Progenitor cell of endocrine pancreas (in vitro differentiated cells): Measurements from ENCODE around the gene ACOX2. TPM values are rescaled to one million over a fixed set of nuclear protein-coding genes. Genes with fewer than 3 reads are reported as not detected.
A peak's percentile ranks its signal among the peaks of the same experiment; 100 is the strongest.

Source experiments
- DNase-seq: peaks from one replicate; pipeline ENCODE4 v3.0.0; 2021; ENCODE audit warnings: low spot score; ENCODE audit not compliant: unreplicated experiment
- H3K27ac Mint-ChIP-seq: 2 replicates; pipeline ENCODE4 v1.8.0; 2021; ENCODE audit warnings: mild to moderate bottlenecking, moderate library complexity, mixed read lengths
- H3K27me3 Mint-ChIP-seq: 2 replicates; pipeline ENCODE4 v1.8.0; 2021; ENCODE audit warnings: mixed read lengths
- H3K36me3 Mint-ChIP-seq: 2 replicates; pipeline ENCODE4 v1.8.0; 2022; ENCODE audit warnings: mixed read lengths; ENCODE audit not compliant: insufficient read depth
- H3K4me1 Mint-ChIP-seq: 2 replicates; pipeline ENCODE4 v1.8.0; 2021; ENCODE audit warnings: low read depth, mixed read lengths
- H3K4me3 Mint-ChIP-seq: 2 replicates; pipeline ENCODE4 v1.8.0; 2021; ENCODE audit warnings: low read depth, mild to moderate bottlenecking, moderate library complexity, mixed read lengths
- H3K9me3 Mint-ChIP-seq: 2 replicates; pipeline ENCODE4 v1.8.0; 2021; ENCODE audit warnings: low read depth, mixed read lengths
- CTCF ChIP-seq: fragments of 200-600 bp; sonication (generic); IDR thresholded peaks from one replicate; pipeline ENCODE4 v1.5.0; 2021; ENCODE audit warnings: antibody characterized with exemption, mild to moderate bottlenecking; ENCODE audit not compliant: unreplicated experiment
- total RNA-seq: library from RNA; stranded (reverse); gene quantifications from 2 replicates; pipeline ENCODE4 v1.2.1, GENCODE V29; 2021

The ACOX2 gene
- total RNA-seq, 1 donor from 2014 or later, result 11.7 TPM

GRCh38 chr3:58572013-58572633, 35.1 kb upstream of the ACOX2 start:
- no peak overlapping the region for H3K4me3 Mint-ChIP-seq
- H3K4me1 Mint-ChIP-seq, result no peaks in the 10 kb centered on the region
- H3K9me3 Mint-ChIP-seq, result peaks cover 4% of the 10 kb centered on the region
- no peak for DNase-seq
- no peak for TF ChIP-seq CTCF
- H3K27ac Mint-ChIP-seq, result no peak overlapping the region
- peaks cover 12% of the 10 kb centered on the region for H3K27me3 Mint-ChIP-seq
- no peaks in the 10 kb centered on the region for H3K36me3 Mint-ChIP-seq

GRCh38 chr3:58570851-58571250, 33.9 kb upstream of the ACOX2 start:
- H3K27ac Mint-ChIP-seq, result no peak overlapping the region
- peaks cover 4% of the 10 kb centered on the region for H3K9me3 Mint-ChIP-seq
- no peaks in the 10 kb centered on the region for H3K36me3 Mint-ChIP-seq
- H3K4me1 Mint-ChIP-seq, result no peaks in the 10 kb centered on the region
- no peak for TF ChIP-seq CTCF
- H3K27me3 Mint-ChIP-seq, result peaks cover 6% of the 10 kb centered on the region
- H3K4me3 Mint-ChIP-seq, result no peak overlapping the region
- no peak for DNase-seq

- H3K4me1 Mint-ChIP-seq, result no peaks in the 10 kb centered on the region
- peaks cover 3% of the 10 kb centered on the region for H3K27me3 Mint-ChIP-seq
- no peaks in the 10 kb centered on the region for H3K36me3 Mint-ChIP-seq
- H3K9me3 Mint-ChIP-seq, result peaks cover 4% of the 10 kb centered on the region
- TF ChIP-seq CTCF, result no peak
- no peak overlapping the region for H3K4me3 Mint-ChIP-seq
- H3K27ac Mint-ChIP-seq, result no peak overlapping the region
- DNase-seq, result no peak
Measured at GRCh38 chr3:58569287-58570001, 32.5 kb upstream of the ACOX2 start.

DNA sequence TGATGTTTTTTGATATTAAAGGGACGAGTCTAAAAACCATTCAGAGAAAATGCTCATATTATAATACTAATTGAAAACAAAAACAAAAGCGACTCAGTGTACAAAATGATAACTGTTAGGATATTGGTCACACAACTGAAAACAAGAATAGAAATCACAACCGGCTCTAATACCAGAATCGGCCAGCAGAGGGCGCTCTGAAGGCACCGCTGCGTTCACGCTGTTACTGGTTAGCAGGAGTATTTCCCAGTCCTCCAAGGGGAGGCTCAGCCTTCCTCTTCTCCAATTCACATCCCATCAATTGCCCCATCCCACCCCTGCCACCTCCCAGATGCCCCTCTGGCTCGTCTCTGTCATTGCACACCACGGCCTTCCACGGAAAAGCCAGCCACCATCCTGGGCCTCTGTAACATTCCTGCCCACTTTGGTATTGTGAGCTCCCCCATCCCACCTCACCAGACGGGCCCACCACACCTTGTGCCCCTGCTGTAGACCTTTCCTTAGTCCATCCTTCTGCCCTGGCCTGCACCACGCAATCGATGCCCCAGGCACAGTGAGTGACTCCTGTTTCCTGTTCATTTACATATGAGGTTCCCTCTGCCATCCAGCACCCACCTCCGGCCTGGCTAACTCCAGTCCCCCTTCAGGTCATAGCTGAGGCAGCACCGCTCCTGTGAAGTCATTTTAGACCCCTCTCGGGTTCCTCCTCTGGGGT, 31.7 kb upstream of the ACOX2 start:
- Mint-ChIP-seq H3K36me3 (no peaks in the 10 kb centered on the region), H3K27ac (no peak overlapping the region), H3K4me1 (no peaks in the 10 kb centered on the region), H3K4me3 (no peak overlapping the region), H3K9me3 (peaks cover 7% of the 10 kb centered on the region), H3K27me3 (no peaks in the 10 kb centered on the region)
- peak; percentile 75 for DNase-seq
- TF ChIP-seq CTCF, result peak; percentile 96

GRCh38 chr3:58567251-58567515, 30.2 kb upstream of the ACOX2 start:
- Mint-ChIP-seq H3K4me3 (no peak overlapping the region), H3K27me3 (no peaks in the 10 kb centered on the region), H3K9me3 (peaks cover 8% of the 10 kb centered on the region), H3K27ac (no peak overlapping the region), H3K4me1 (no peaks in the 10 kb centered on the region), H3K36me3 (no peaks in the 10 kb centered on the region)
- no peak for DNase-seq
- no peak for TF ChIP-seq CTCF
